ENCODE results near the gene MSMP.
A peak's percentile ranks its signal among the peaks of the same experiment; 100 is the strongest.

The MSMP gene

GRCh38 chr9:35728041-35728971 is 25.8 kb downstream of the MSMP start:
- peaks cover 47 to 57% of the 10 kb centered on the region in 2 donors for H3K4me1 ChIP-seq (ENCODE audit: control insufficient read depth in 2 of 2, insufficient read depth in 2 of 2, low read length in 2 of 2)
- H3K36me3 ChIP-seq (ENCODE audit: control insufficient read depth in 2 of 2, insufficient read depth in 2 of 2, low read length in 2 of 2), result peaks cover 23% of the 10 kb centered on the region in 2 donors
- peak overlapping the region; percentile 41 to 61 for H3K9ac ChIP-seq (ENCODE audit: low read depth in 1 of 2, low read length in 2 of 2)
- H3K27ac ChIP-seq (ENCODE audit: low read depth in 2 of 2, low read length in 2 of 2), result peak overlapping the region; percentile 58 to 83
- peak overlapping the region; percentile 26 to 94 for H3K4me3 ChIP-seq (ENCODE audit: low read length in 2 of 2)
- no peaks in the 10 kb centered on the region for H3K27me3 ChIP-seq (ENCODE audit: control insufficient read depth in 2 of 2, insufficient read depth in 2 of 2, low read length in 2 of 2)
- no peaks in the 10 kb centered on the region for H3K9me3 ChIP-seq (ENCODE audit: control insufficient read depth in 2 of 2, low read length in 2 of 2)

- peaks cover 41 to 51% of the 10 kb centered on the region in 2 donors for H3K4me1 ChIP-seq (ENCODE audit: control insufficient read depth in 2 of 2, insufficient read depth in 2 of 2, low read length in 2 of 2)
- H3K9me3 ChIP-seq (ENCODE audit: control insufficient read depth in 2 of 2, low read length in 2 of 2), result no peaks in the 10 kb centered on the region
- peak overlapping the region; percentile 41 to 61 for H3K9ac ChIP-seq (ENCODE audit: low read depth in 1 of 2, low read length in 2 of 2)
- H3K27ac ChIP-seq (ENCODE audit: low read depth in 2 of 2, low read length in 2 of 2), result peak overlapping the region; percentile 58 to 83
- H3K36me3 ChIP-seq (ENCODE audit: control insufficient read depth in 2 of 2, insufficient read depth in 2 of 2, low read length in 2 of 2), result peaks cover 26 to 30% of the 10 kb centered on the region in 2 donors
- H3K4me3 ChIP-seq (ENCODE audit: low read length in 2 of 2), result peak overlapping the region; percentile 14 to 94
- no peaks in the 10 kb centered on the region for H3K27me3 ChIP-seq (ENCODE audit: control insufficient read depth in 2 of 2, insufficient read depth in 2 of 2, low read length in 2 of 2)
These were observed 26.4 kb downstream of the MSMP start for GRCh38 chr9:35727676-35728040.

- peak overlapping the region in 1 of 2 donors; percentile 27 for H3K9ac ChIP-seq (ENCODE audit: low read depth in 1 of 2, low read length in 2 of 2)
- peak overlapping the region in 1 of 2 donors; percentile 94 for H3K4me3 ChIP-seq (ENCODE audit: low read length in 2 of 2)
- H3K27me3 ChIP-seq (ENCODE audit: control insufficient read depth in 2 of 2, insufficient read depth in 2 of 2, low read length in 2 of 2), result no peaks in the 10 kb centered on the region
- H3K9me3 ChIP-seq (ENCODE audit: control insufficient read depth in 2 of 2, low read length in 2 of 2), result no peaks in the 10 kb centered on the region
- H3K27ac ChIP-seq (ENCODE audit: low read depth in 2 of 2, low read length in 2 of 2), result peak overlapping the region; percentile 58 to 83
- H3K4me1 ChIP-seq (ENCODE audit: control insufficient read depth in 2 of 2, insufficient read depth in 2 of 2, low read length in 2 of 2), result peaks cover 40 to 51% of the 10 kb centered on the region in 2 donors
- peaks cover 34 to 37% of the 10 kb centered on the region in 2 donors for H3K36me3 ChIP-seq (ENCODE audit: control insufficient read depth in 2 of 2, insufficient read depth in 2 of 2, low read length in 2 of 2)
These were observed 27.1 kb downstream of the MSMP start for GRCh38 chr9:35726931-35727330.

GRCh38 chr9:35725362-35725761 is 28.7 kb downstream of the MSMP start:
- Histone ChIP-seq H3K36me3 (ENCODE audit: control insufficient read depth in 2 of 2, insufficient read depth in 2 of 2, low read length in 2 of 2) (peaks cover 48 to 53% of the 10 kb centered on the region in 2 donors), H3K9me3 (ENCODE audit: control insufficient read depth in 2 of 2, low read length in 2 of 2) (no peaks in the 10 kb centered on the region), H3K4me3 (ENCODE audit: low read length in 2 of 2) (no peak overlapping the region), H3K27ac (ENCODE audit: low read depth in 2 of 2, low read length in 2 of 2) (no peak overlapping the region), H3K9ac (ENCODE audit: low read depth in 1 of 2, low read length in 2 of 2) (no peak overlapping the region), H3K27me3 (ENCODE audit: control insufficient read depth in 2 of 2, insufficient read depth in 2 of 2, low read length in 2 of 2) (no peaks in the 10 kb centered on the region), H3K4me1 (ENCODE audit: control insufficient read depth in 2 of 2, insufficient read depth in 2 of 2, low read length in 2 of 2) (peaks cover 33 to 41% of the 10 kb centered on the region in 2 donors)

- no peak overlapping the region for H3K4me3 ChIP-seq (ENCODE audit: low read length in 2 of 2)
- no peak overlapping the region for H3K27ac ChIP-seq (ENCODE audit: low read depth in 2 of 2, low read length in 2 of 2)
- no peaks in the 10 kb centered on the region for H3K9me3 ChIP-seq (ENCODE audit: control insufficient read depth in 2 of 2, low read length in 2 of 2)
- no peak overlapping the region for H3K9ac ChIP-seq (ENCODE audit: low read depth in 1 of 2, low read length in 2 of 2)
- peaks cover 19 to 27% of the 10 kb centered on the region in 2 donors for H3K4me1 ChIP-seq (ENCODE audit: control insufficient read depth in 2 of 2, insufficient read depth in 2 of 2, low read length in 2 of 2)
- no peaks in the 10 kb centered on the region for H3K27me3 ChIP-seq (ENCODE audit: control insufficient read depth in 2 of 2, insufficient read depth in 2 of 2, low read length in 2 of 2)
- peaks cover 63 to 67% of the 10 kb centered on the region in 2 donors for H3K36me3 ChIP-seq (ENCODE audit: control insufficient read depth in 2 of 2, insufficient read depth in 2 of 2, low read length in 2 of 2)
These were observed 30.2 kb downstream of the MSMP start for GRCh38 chr9:35723908-35724307.

GRCh38 chr9:35723426-35723825 is 30.6 kb downstream of the MSMP start:
- H3K27ac ChIP-seq (ENCODE audit: low read depth in 2 of 2, low read length in 2 of 2), result no peak overlapping the region
- no peak overlapping the region for H3K9ac ChIP-seq (ENCODE audit: low read depth in 1 of 2, low read length in 2 of 2)
- peaks cover 16 to 22% of the 10 kb centered on the region in 2 donors for H3K4me1 ChIP-seq (ENCODE audit: control insufficient read depth in 2 of 2, insufficient read depth in 2 of 2, low read length in 2 of 2)
- no peaks in the 10 kb centered on the region for H3K27me3 ChIP-seq (ENCODE audit: control insufficient read depth in 2 of 2, insufficient read depth in 2 of 2, low read length in 2 of 2)
- H3K4me3 ChIP-seq (ENCODE audit: low read length in 2 of 2), result no peak overlapping the region
- peaks cover 68 to 72% of the 10 kb centered on the region in 2 donors for H3K36me3 ChIP-seq (ENCODE audit: control insufficient read depth in 2 of 2, insufficient read depth in 2 of 2, low read length in 2 of 2)
- H3K9me3 ChIP-seq (ENCODE audit: control insufficient read depth in 2 of 2, low read length in 2 of 2), result no peaks in the 10 kb centered on the region

GRCh38 chr9:35719546-35719945 is 34.5 kb downstream of the MSMP start:
- Histone ChIP-seq H3K27ac (ENCODE audit: low read depth in 2 of 2, low read length in 2 of 2) (no peak overlapping the region), H3K4me3 (ENCODE audit: low read length in 2 of 2) (no peak overlapping the region), H3K36me3 (ENCODE audit: control insufficient read depth in 2 of 2, insufficient read depth in 2 of 2, low read length in 2 of 2) (peaks cover 93 to 100% of the 10 kb centered on the region in 2 donors), H3K9me3 (ENCODE audit: control insufficient read depth in 2 of 2, low read length in 2 of 2) (no peaks in the 10 kb centered on the region), H3K27me3 (ENCODE audit: control insufficient read depth in 2 of 2, insufficient read depth in 2 of 2, low read length in 2 of 2) (no peaks in the 10 kb centered on the region), H3K4me1 (ENCODE audit: control insufficient read depth in 2 of 2, insufficient read depth in 2 of 2, low read length in 2 of 2) (no peaks in the 10 kb centered on the region), H3K9ac (ENCODE audit: low read depth in 1 of 2, low read length in 2 of 2) (no peak overlapping the region)

GRCh38 chr9:35718721-35719511 is 35.2 kb downstream of the MSMP start:
- peaks cover 93 to 100% of the 10 kb centered on the region in 2 donors for H3K36me3 ChIP-seq (ENCODE audit: control insufficient read depth in 2 of 2, insufficient read depth in 2 of 2, low read length in 2 of 2)
- H3K9ac ChIP-seq (ENCODE audit: low read depth in 1 of 2, low read length in 2 of 2), result no peak overlapping the region
- H3K4me1 ChIP-seq (ENCODE audit: control insufficient read depth in 2 of 2, insufficient read depth in 2 of 2, low read length in 2 of 2), result no peaks in the 10 kb centered on the region
- H3K27me3 ChIP-seq (ENCODE audit: control insufficient read depth in 2 of 2, insufficient read depth in 2 of 2, low read length in 2 of 2), result no peaks in the 10 kb centered on the region
- H3K9me3 ChIP-seq (ENCODE audit: control insufficient read depth in 2 of 2, low read length in 2 of 2), result no peaks in the 10 kb centered on the region
- H3K4me3 ChIP-seq (ENCODE audit: low read length in 2 of 2), result no peak overlapping the region
- H3K27ac ChIP-seq (ENCODE audit: low read depth in 2 of 2, low read length in 2 of 2), result no peak overlapping the region

- no peak overlapping the region for H3K9ac ChIP-seq (ENCODE audit: low read depth in 1 of 2, low read length in 2 of 2)
- H3K27ac ChIP-seq (ENCODE audit: low read depth in 2 of 2, low read length in 2 of 2), result no peak overlapping the region
- H3K4me1 ChIP-seq (ENCODE audit: control insufficient read depth in 2 of 2, insufficient read depth in 2 of 2, low read length in 2 of 2), result no peaks in the 10 kb centered on the region
- H3K36me3 ChIP-seq (ENCODE audit: control insufficient read depth in 2 of 2, insufficient read depth in 2 of 2, low read length in 2 of 2), result peaks cover 93 to 95% of the 10 kb centered on the region in 2 donors
- no peaks in the 10 kb centered on the region for H3K27me3 ChIP-seq (ENCODE audit: control insufficient read depth in 2 of 2, insufficient read depth in 2 of 2, low read length in 2 of 2)
- H3K9me3 ChIP-seq (ENCODE audit: control insufficient read depth in 2 of 2, low read length in 2 of 2), result no peaks in the 10 kb centered on the region
- no peak overlapping the region for H3K4me3 ChIP-seq (ENCODE audit: low read length in 2 of 2)
These were observed 36.8 kb downstream of the MSMP start for GRCh38 chr9:35717132-35717870.
